Measurements from ENCODE around the gene TCIRG1. TPM values are rescaled to one million over a fixed set of nuclear protein-coding genes. Genes with fewer than 3 reads are reported as not detected.

TCIRG1 gene
- total RNA-seq, 4 donors from 2014 or later = 13.4 to 24.5 (median 14.1) TPM

GRCh38 chr11:68096962-68097361, 58.1 kb downstream of the TCIRG1 start:
- Histone ChIP-seq H3K4me3 (no peak overlapping the region), H3K27me3 (no peaks in the 10 kb centered on the region), H3K36me3 (no peaks in the 10 kb centered on the region), H3K9me3 (no peaks in the 10 kb centered on the region), H3K27ac (no peak overlapping the region), H3K4me1 (peaks cover 18 to 29% of the 10 kb centered on the region in 2 donors)
- in situ Hi-C loops (cut with MboI; ENCODE audit: low sequenced_read_pairs in 4 of 4) = no loop called here
- DNase-seq (no peak), ATAC-seq (no peak)
- TF ChIP-seq CTCF (IDR thresholded peaks at IDR 0.05 in 4 of 5, conservative IDR thresholded peaks at IDR 0.05 in 1 of 5) (no peak), POLR2A (IDR thresholded peaks at IDR 0.05) (no peak)
- intact Hi-C loops (cut with DNase I; ENCODE audit: low total_unique reads) = no loop called here

GRCh38 chr11:68099057-68099456, 60.2 kb downstream of the TCIRG1 start:
- no peaks in the 10 kb centered on the region for H3K27me3 ChIP-seq
- peak overlapping the region in 1 of 4 donors; percentile 23 for H3K4me3 ChIP-seq
- H3K4me1 ChIP-seq = peaks cover 18 to 21% of the 10 kb centered on the region in 2 donors
- ATAC-seq = no peak
- no peaks in the 10 kb centered on the region for H3K9me3 ChIP-seq
- TF ChIP-seq CTCF (IDR thresholded peaks at IDR 0.05 in 4 of 5, conservative IDR thresholded peaks at IDR 0.05 in 1 of 5) (no peak), POLR2A (IDR thresholded peaks at IDR 0.05) (no peak)
- intact Hi-C loops (cut with DNase I; ENCODE audit: low total_unique reads) (no loop called here), in situ Hi-C loops (cut with MboI; ENCODE audit: low sequenced_read_pairs in 4 of 4) (no loop called here)
- no peak for DNase-seq
- H3K36me3 ChIP-seq = no peaks in the 10 kb centered on the region
- H3K27ac ChIP-seq = peak overlapping the region in 3 of 4 donors; percentile 27 to 43 (median 41)

- peak overlapping the region; percentile 4 to 31 (median 17) for H3K4me3 ChIP-seq
- H3K27me3 ChIP-seq = no peaks in the 10 kb centered on the region
- ATAC-seq = no peak
- peak overlapping the region; percentile 27 to 49 (median 42) for H3K27ac ChIP-seq
- intact Hi-C loops (cut with DNase I; ENCODE audit: low total_unique reads) = no loop called here
- DNase-seq = no peak
- TF ChIP-seq POLR2A (IDR thresholded peaks at IDR 0.05) (no peak), CTCF (IDR thresholded peaks at IDR 0.05 in 4 of 5, conservative IDR thresholded peaks at IDR 0.05 in 1 of 5) (no peak)
- no peaks in the 10 kb centered on the region for H3K9me3 ChIP-seq
- no peaks in the 10 kb centered on the region for H3K36me3 ChIP-seq
- H3K4me1 ChIP-seq = peaks cover 18 to 21% of the 10 kb centered on the region in 2 donors
- in situ Hi-C loops (cut with MboI; ENCODE audit: low sequenced_read_pairs in 4 of 4) = loop anchor here in 1 of 4 donors (5.0 kb wide), 1 partner anchor 38 kb away; no protein-coding TSS in a partner anchor
These were observed 60.9 kb downstream of the TCIRG1 start for GRCh38 chr11:68099474-68100405.

Small RNA genes lying within 50 kb of the gene (microRNA-seq; reads per million reads assigned to microRNA genes)
- gene MIR4691 (ENCODE audit: borderline replicate concordance in 2 of 2) (0 to 1.2 reads per million in 2 donors), gene MIR6753 (ENCODE audit: borderline replicate concordance in 2 of 2) (0 reads per million in 2 donors), gene MIR7113 (ENCODE audit: borderline replicate concordance in 2 of 2) (3.4 to 5.9 reads per million in 2 donors)

Other genes with a start within 250 kb of the TCIRG1 start
- 1 to 10 TPM; 5.4 to 8.8 (median 6.4) TPM for gene UNC93B1, start 34.9 kb upstream of the TCIRG1 start, total RNA-seq
- gene ALDH3B1, start 28.7 kb upstream of the TCIRG1 start, total RNA-seq = 1 to 10 TPM; 2.2 to 5.1 (median 3.6) TPM
- gene NDUFS8, start 8.3 kb upstream of the TCIRG1 start, total RNA-seq = 100 to 1,000 TPM; 242 to 432 (median 307) TPM
- 10 to 100 TPM in 3 of 4 donors, 1 to 10 TPM in 1; 7.3 to 20.9 (median 12.3) TPM for gene CHKA, start 82.4 kb downstream of the TCIRG1 start, total RNA-seq
- 10 to 100 TPM; 17.3 to 21.0 (median 19.2) TPM for gene KMT5B, start 174.3 kb downstream of the TCIRG1 start, total RNA-seq
- gene C11orf24, start 232.9 kb downstream of the TCIRG1 start, total RNA-seq = 10 to 100 TPM in 2 of 4 donors, 1 to 10 TPM in 2; 8.1 to 19.3 (median 10.6) TPM